NOMO-1 treated with dmso at 0.1 percent for 144 hours (cell line): Measurements from ENCODE around the gene DNAH9.

Source experiments
- DNase-seq: peaks from one replicate; lab custom pipeline; 2025; ENCODE audit not compliant: unreplicated experiment; lab: John Stamatoyannopoulos, UW

The DNAH9 gene

GRCh38 chr17:11598274-11599221 is at the start of gene DNAH9:
DNAH9 (plus strand) TSS chr17:11598470; CDS start chr17:11598499, 29 bp downstream.
- DNase-seq: no peak

GRCh38 chr17:11550431-11550830 is 47.8 kb upstream of the DNAH9 start:
- DNase-seq: no peak

- DNase-seq: no peak
Measured at GRCh38 chr17:11551442-11551841, 46.8 kb upstream of the DNAH9 start.

GRCh38 chr17:11553135-11553534 is 45.1 kb upstream of the DNAH9 start:
- DNase-seq: no peak

- no peak for DNase-seq
Measured at GRCh38 chr17:11554042-11554441, 44.2 kb upstream of the DNAH9 start.

- DNase-seq: no peak
Measured at GRCh38 chr17:11554542-11554941, 43.7 kb upstream of the DNAH9 start.

GRCh38 chr17:11555530-11555929 is 42.7 kb upstream of the DNAH9 start:
- no peak for DNase-seq

- DNase-seq: no peak
Measured at GRCh38 chr17:11557727-11558452, 40.4 kb upstream of the DNAH9 start.

- DNase-seq: no peak
Measured at GRCh38 chr17:11558681-11559234, 39.5 kb upstream of the DNAH9 start.

GRCh38 chr17:11559601-11560000 is 38.7 kb upstream of the DNAH9 start:
- DNase-seq: no peak

- DNase-seq: no peak
Measured at GRCh38 chr17:11561281-11561680, 37.0 kb upstream of the DNAH9 start.

GRCh38 chr17:11561702-11562101 is 36.6 kb upstream of the DNAH9 start:
- no peak for DNase-seq

- DNase-seq: no peak
Measured at GRCh38 chr17:11564589-11565380, 33.5 kb upstream of the DNAH9 start.

GRCh38 chr17:11565591-11565990 is 32.7 kb upstream of the DNAH9 start:
- no peak for DNase-seq

GRCh38 chr17:11578998-11579397 is 19.3 kb upstream of the DNAH9 start:
- no peak for DNase-seq

- DNase-seq: no peak
Measured at GRCh38 chr17:11580677-11581076, 17.6 kb upstream of the DNAH9 start.

GRCh38 chr17:11582217-11582616 is 16.1 kb upstream of the DNAH9 start:
- DNase-seq: no peak

GRCh38 chr17:11583306-11583992 is 14.8 kb upstream of the DNAH9 start:
- no peak for DNase-seq

- no peak for DNase-seq
Measured at GRCh38 chr17:11589716-11590115, 8.6 kb upstream of the DNAH9 start.

GRCh38 chr17:11601661-11602060 is 3.4 kb downstream of the DNAH9 start:
- no peak for DNase-seq
